Hepatocyte (in vitro differentiated cells): ENCODE results near the gene TCF7L1. TPM values are rescaled to one million over a fixed set of nuclear protein-coding genes. Genes with fewer than 3 reads are reported as not detected.

Source experiments
- DNase-seq: peaks from one replicate; pipeline ENCODE4 v3.0.0-alpha.2; 2016; ENCODE audit warnings: low spot score
- H2AFZ ChIP-seq: fragments of 200-600 bp; sonication (generic); 2 replicates; pipeline ENCODE4 v1.6.0; 2016; ENCODE audit warnings: antibody characterized with exemption, mild to moderate bottlenecking
- H3K27ac ChIP-seq: fragments of 200-600 bp; sonication (generic); 2 replicates; pipeline ENCODE4 v1.5.1; 2016; ENCODE audit warnings: mild to moderate bottlenecking
- H3K27me3 ChIP-seq: fragments of 200-600 bp; sonication (generic); 2 replicates; pipeline ENCODE4 v1.6.1; 2016
- H3K36me3 ChIP-seq: fragments of 200-600 bp; sonication (generic); replicated peaks from 2 replicates; pipeline ENCODE4 v1.5.1; 2016; ENCODE audit warnings: low read depth; ENCODE audit not compliant: insufficient read depth
- H3K4me1 ChIP-seq: fragments of 200-600 bp; sonication (generic); 2 replicates; pipeline ENCODE4 v1.5.1; 2016; ENCODE audit warnings: mild to moderate bottlenecking, moderate library complexity; ENCODE audit not compliant: insufficient read depth
- H3K4me2 ChIP-seq: fragments of 200-600 bp; sonication (generic); 2 replicates; pipeline ENCODE4 v1.6.0; 2016
- H3K4me3 ChIP-seq: fragments of 200-600 bp; sonication (generic); 2 replicates; pipeline ENCODE4 v1.5.1; 2016; ENCODE audit warnings: mild to moderate bottlenecking
- H3K79me2 ChIP-seq: fragments of 200-600 bp; sonication (generic); 2 replicates; pipeline ENCODE4 v1.6.0; 2017; ENCODE audit warnings: mild to moderate bottlenecking
- H3K9me2 ChIP-seq: fragments of 200-600 bp; sonication (generic); replicated peaks from 2 replicates; pipeline ENCODE4 v1.6.0; 2017; ENCODE audit warnings: mild to moderate bottlenecking; ENCODE audit not compliant: insufficient read depth
- H3K9me3 ChIP-seq: fragments of 200-600 bp; sonication (generic); 2 replicates; pipeline ENCODE4 v1.5.1; 2016; ENCODE audit warnings: low read depth, mild to moderate bottlenecking
- H4K20me1 ChIP-seq: fragments of 200-600 bp; sonication (generic); 2 replicates; pipeline ENCODE4 v1.6.0; 2016; ENCODE audit warnings: mild to moderate bottlenecking; ENCODE audit not compliant: insufficient read depth, poor library complexity, severe bottlenecking
- EZH2 ChIP-seq: fragments of 200-600 bp; sonication (generic); IDR thresholded peaks from 2 replicates; pipeline ENCODE4 v1.6.1; 2016; ENCODE audit warnings: antibody characterized with exemption, mild to moderate bottlenecking, borderline replicate concordance
- EZH2phosphoT487 ChIP-seq: fragments of 200-600 bp; sonication (generic); IDR thresholded peaks from one replicate; pipeline ENCODE4 v1.6.1; 2018; ENCODE audit warnings: antibody characterized with exemption, mild to moderate bottlenecking, low read depth, moderate library complexity; ENCODE audit not compliant: unreplicated experiment, severe bottlenecking
- WGBS: methylation state at CpG from one replicate; pipeline ENCODE4 v1.1.6; 2016; ENCODE audit warnings: low lambda C conversion rate; ENCODE audit errors: missing lambda C conversion rate; 5-methylcytosine and 5-hydroxymethylcytosine counted together
- polyA plus RNA-seq: library from polyadenylated mRNA; unstranded; fragments of >200 nt; fragmentation: Nextera tagmentation; extraction: Ambion mirVana; gene quantifications from 2 replicates; pipeline ENCODE4 v1.2.1, GENCODE V29; 2016
- small RNA-seq: library from RNA; depleted of rRNA; stranded (forward); fragments of <200 nt; gene quantifications from one replicate; pipeline ENCODE3, GENCODE V24; 2014
- total RNA-seq: library from RNA; depleted of rRNA; stranded (reverse); fragments of >200 nt; gene quantifications from 2 replicates; pipeline ENCODE4 v1.2.3, GENCODE V29; 2014
- TF ChIP-seq, protein P1 (sequence below): fragments of 200-600 bp; sonication (generic); IDR thresholded peaks from 2 replicates; pipeline ENCODE4 v1.5.1; 2016; ENCODE audit warnings: antibody characterized with exemption, mild to moderate bottlenecking; ENCODE audit not compliant: poor library complexity

The TCF7L1 gene
- total and polyA plus RNA-seq, 2 experiments from 2014 or later = 3.7 to 20.6 TPM

DNA sequence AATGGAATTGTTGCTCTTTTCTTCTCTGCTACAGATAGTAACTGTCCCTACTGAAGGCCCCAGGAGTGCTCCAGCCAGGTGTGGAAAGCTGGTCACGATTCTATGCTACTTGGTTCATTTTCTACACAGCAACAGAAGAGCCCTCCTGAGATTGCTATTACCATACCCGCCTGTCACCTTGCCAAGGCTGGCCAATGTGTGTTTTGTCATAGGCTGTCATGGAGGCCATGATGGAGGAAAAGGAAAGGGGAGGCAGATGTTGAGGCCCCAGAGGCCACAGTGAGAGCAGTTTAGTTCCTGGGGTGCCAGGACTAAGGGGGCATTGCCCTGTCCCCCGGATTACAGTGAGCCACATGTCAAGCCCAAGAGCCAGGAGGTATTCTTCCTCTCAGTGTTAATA is 222.3 kb downstream of the TCF7L1 start:
- Histone ChIP-seq H3K9me2 (no peaks in the 10 kb centered on the region), H2AFZ (peak overlapping the region; percentile 78), H3K27ac (peak overlapping the region; percentile 62), H3K27me3 (no peaks in the 10 kb centered on the region), H3K79me2 (peaks cover 44% of the 10 kb centered on the region), H3K4me3 (peak overlapping the region; percentile 59), H3K4me2 (peak overlapping the region; percentile 91), H3K9me3 (no peaks in the 10 kb centered on the region), H3K4me1 (peaks cover 10% of the 10 kb centered on the region), H3K36me3 (no peaks in the 10 kb centered on the region), H4K20me1 (no peaks in the 10 kb centered on the region)
- no peak for DNase-seq
- WGBS = 89% methylated on average over 3 of the region's 3 CpGs
- TF ChIP-seq, protein P1, sequence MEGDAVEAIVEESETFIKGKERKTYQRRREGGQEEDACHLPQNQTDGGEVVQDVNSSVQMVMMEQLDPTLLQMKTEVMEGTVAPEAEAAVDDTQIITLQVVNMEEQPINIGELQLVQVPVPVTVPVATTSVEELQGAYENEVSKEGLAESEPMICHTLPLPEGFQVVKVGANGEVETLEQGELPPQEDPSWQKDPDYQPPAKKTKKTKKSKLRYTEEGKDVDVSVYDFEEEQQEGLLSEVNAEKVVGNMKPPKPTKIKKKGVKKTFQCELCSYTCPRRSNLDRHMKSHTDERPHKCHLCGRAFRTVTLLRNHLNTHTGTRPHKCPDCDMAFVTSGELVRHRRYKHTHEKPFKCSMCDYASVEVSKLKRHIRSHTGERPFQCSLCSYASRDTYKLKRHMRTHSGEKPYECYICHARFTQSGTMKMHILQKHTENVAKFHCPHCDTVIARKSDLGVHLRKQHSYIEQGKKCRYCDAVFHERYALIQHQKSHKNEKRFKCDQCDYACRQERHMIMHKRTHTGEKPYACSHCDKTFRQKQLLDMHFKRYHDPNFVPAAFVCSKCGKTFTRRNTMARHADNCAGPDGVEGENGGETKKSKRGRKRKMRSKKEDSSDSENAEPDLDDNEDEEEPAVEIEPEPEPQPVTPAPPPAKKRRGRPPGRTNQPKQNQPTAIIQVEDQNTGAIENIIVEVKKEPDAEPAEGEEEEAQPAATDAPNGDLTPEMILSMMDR = no peak
- no peak for TF ChIP-seq EZH2
- TF ChIP-seq EZH2phosphoT487 = no peak

DNA sequence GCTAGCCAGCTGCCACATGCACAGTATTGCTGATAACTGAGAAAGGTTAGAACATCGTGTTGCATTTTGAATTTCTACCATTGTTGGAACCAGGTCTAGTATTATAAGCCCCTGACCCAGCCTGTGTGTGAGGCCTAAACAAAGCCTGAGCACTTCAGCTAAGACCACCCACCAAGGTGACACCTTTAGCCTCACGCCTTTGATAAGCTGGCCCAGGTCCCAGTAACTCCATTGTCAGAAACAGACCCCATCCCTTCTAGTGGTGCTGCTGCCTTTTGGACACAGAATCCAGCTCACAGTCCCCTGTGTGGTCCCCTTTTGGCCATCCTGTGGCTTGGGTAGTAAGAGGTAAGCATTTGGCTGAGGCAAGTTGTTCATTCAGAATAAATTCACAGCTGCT is 223.0 kb downstream of the TCF7L1 start:
- no peaks in the 10 kb centered on the region for H3K36me3 ChIP-seq
- no peak overlapping the region for H3K4me3 ChIP-seq
- no peak for TF ChIP-seq EZH2
- TF ChIP-seq, protein P1 = no peak
- no peak for TF ChIP-seq EZH2phosphoT487
- no peak overlapping the region for H3K4me2 ChIP-seq
- H3K4me1 ChIP-seq = peaks cover 10% of the 10 kb centered on the region
- peaks cover 44% of the 10 kb centered on the region for H3K79me2 ChIP-seq
- no peak for DNase-seq
- H2AFZ ChIP-seq = no peak overlapping the region
- no peak overlapping the region for H3K27ac ChIP-seq
- no peaks in the 10 kb centered on the region for H3K9me2 ChIP-seq
- WGBS = 98% methylated on average over 2 of the region's 2 CpGs
- H3K9me3 ChIP-seq = no peaks in the 10 kb centered on the region
- no peaks in the 10 kb centered on the region for H3K27me3 ChIP-seq
- H4K20me1 ChIP-seq = no peaks in the 10 kb centered on the region

DNA sequence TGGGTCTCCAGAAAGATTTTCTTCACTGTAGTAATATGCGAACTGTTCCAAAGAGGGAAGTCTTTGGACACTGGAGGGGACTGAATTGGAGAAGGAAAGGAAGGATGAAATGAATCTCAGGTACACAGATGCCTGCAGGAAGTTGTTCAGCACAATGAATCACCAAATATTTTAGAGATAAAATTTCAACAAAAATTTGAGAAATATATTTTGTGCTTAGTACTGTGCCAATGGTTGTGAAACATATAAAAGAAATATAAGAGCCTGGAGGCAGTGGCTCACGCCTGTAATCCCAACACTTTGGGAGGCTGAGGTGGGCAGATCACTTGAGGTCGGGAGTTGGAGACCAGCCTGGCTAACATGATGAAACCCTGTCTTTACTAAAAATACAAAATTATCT is 224.5 kb downstream of the TCF7L1 start:
- Histone ChIP-seq H3K9me2 (no peaks in the 10 kb centered on the region), H3K27me3 (no peaks in the 10 kb centered on the region), H3K79me2 (peaks cover 31% of the 10 kb centered on the region), H3K4me2 (no peak overlapping the region), H3K4me3 (no peak overlapping the region), H3K4me1 (peaks cover 9% of the 10 kb centered on the region), H2AFZ (no peak overlapping the region), H3K27ac (no peak overlapping the region), H3K9me3 (no peaks in the 10 kb centered on the region), H3K36me3 (no peaks in the 10 kb centered on the region), H4K20me1 (no peaks in the 10 kb centered on the region)
- TF ChIP-seq, protein P1 = no peak
- TF ChIP-seq EZH2 (no peak), EZH2phosphoT487 (no peak)
- WGBS = 92% methylated on average over 3 of the region's 3 CpGs
- DNase-seq = no peak

Small RNAs within 50 kb of the gene (small RNA-seq; reads per million reads assigned to genes)
- gene AC093162.1 = not detected
- gene RF00019 = not detected
- gene RNU6-674P = not detected

Other genes with a start within 250 kb of the TCF7L1 start
- 2,904 and 3,356 TPM in 2 replicates for gene TMSB10, start 227.7 kb upstream of the TCF7L1 start, total RNA-seq
- gene TMSB10, start 227.7 kb upstream of the TCF7L1 start, polyA plus RNA-seq = 2,879 and 3,340 TPM in 2 replicates
- 52.1 and 63.0 TPM in 2 replicates for gene KCMF1, start 162.2 kb upstream of the TCF7L1 start, total RNA-seq
- 49.8 and 50.8 TPM in 2 replicates for gene KCMF1, start 162.2 kb upstream of the TCF7L1 start, polyA plus RNA-seq
- 66.5 and 72.0 TPM in 2 replicates for gene TGOLN2, start 194.6 kb downstream of the TCF7L1 start, total RNA-seq
- gene TGOLN2, start 194.6 kb downstream of the TCF7L1 start, polyA plus RNA-seq = 51.1 and 52.4 TPM in 2 replicates
- 55.3 and 58.5 TPM in 2 replicates for gene RETSAT, start 221.1 kb downstream of the TCF7L1 start, total RNA-seq
- gene RETSAT, start 221.1 kb downstream of the TCF7L1 start, polyA plus RNA-seq = 22.2 and 24.7 TPM in 2 replicates
- gene ELMOD3, start 221.4 kb downstream of the TCF7L1 start, total RNA-seq = 17.6 and 25.1 TPM in 2 replicates
- 16.4 and 18.1 TPM in 2 replicates for gene ELMOD3, start 221.4 kb downstream of the TCF7L1 start, polyA plus RNA-seq